ENCODE data around the gene LIPH.

- TF ChIP-seq CTCF (IDR thresholded peaks at IDR 0.05) = no peak
- no peak for TF ChIP-seq POLR2A (IDR thresholded peaks at IDR 0.05)
Observed at GRCh38 chr3:185469542-185469941, 82.8 kb downstream of the LIPH start.
